ENCODE measurements around the gene TBC1D22A.

GRCh38 chr22:47147572-47147971, 385.1 kb downstream of the TBC1D22A start:
- no peak for TF ChIP-seq CTCF (conservative IDR thresholded peaks at IDR 0.05; ENCODE audit: low read depth, low read length)
- TF ChIP-seq EZH2 (IDR thresholded peaks at IDR 0.05; ENCODE audit: low read length, unreplicated experiment), result no peak

Data from PC-3 (cell line).